Loucy (cell line): Measurements from ENCODE around the gene BMAL1.

Source experiments
- H2AFZ ChIP-seq: fragments of 200-600 bp; sonication (generic); 2 replicates; pipeline ENCODE4 v1.6.0; 2016; ENCODE audit warnings: antibody characterized with exemption, mild to moderate bottlenecking, low read length, moderate library complexity
- H3F3A ChIP-seq: fragments of 200-600 bp; 2 replicates; pipeline ENCODE4 v1.6.0; 2016; ENCODE audit warnings: antibody characterized with exemption, low read depth, mild to moderate bottlenecking
- H3K27me3 ChIP-seq: fragments of 200-600 bp; sonication (generic); 2 replicates; pipeline ENCODE4 v1.6.1; 2014; ENCODE audit warnings: low read length, mild to moderate bottlenecking; ENCODE audit not compliant: insufficient read depth, poor library complexity, severe bottlenecking
- H3K36me3 ChIP-seq: fragments of 200-600 bp; sonication (generic); 2 replicates; pipeline ENCODE4 v1.6.1; 2016; ENCODE audit warnings: low read length; ENCODE audit not compliant: insufficient read depth
- H3K4me1 ChIP-seq: fragments of 200-600 bp; sonication (generic); 2 replicates; pipeline ENCODE4 v1.5.1; 2014; ENCODE audit warnings: low read length, mild to moderate bottlenecking; ENCODE audit not compliant: insufficient read depth, poor library complexity, severe bottlenecking
- H3K4me2 ChIP-seq: fragments of 200-600 bp; sonication (generic); 2 replicates; pipeline ENCODE4 v1.6.0; 2014; ENCODE audit warnings: antibody characterized with exemption, low read length, low read depth, mild to moderate bottlenecking; ENCODE audit not compliant: poor library complexity, severe bottlenecking
- H3K4me3 ChIP-seq: fragments of 200-600 bp; sonication (generic); 2 replicates; pipeline ENCODE4 v1.5.1; 2014; ENCODE audit warnings: low read length, mild to moderate bottlenecking, mixed read lengths; ENCODE audit not compliant: poor library complexity, severe bottlenecking
- H3K79me2 ChIP-seq: fragments of 200-600 bp; sonication (generic); 2 replicates; pipeline ENCODE4 v1.6.1; 2014; ENCODE audit warnings: low read length; ENCODE audit not compliant: insufficient read depth
- H3K9ac ChIP-seq: fragments of 200-600 bp; sonication (generic); 2 replicates; pipeline ENCODE4 v1.6.0; 2014; ENCODE audit warnings: mild to moderate bottlenecking, low read depth, low read length, moderate library complexity; ENCODE audit not compliant: poor library complexity, severe bottlenecking
- H3K9me2 ChIP-seq: fragments of 200-600 bp; sonication (generic); replicated peaks from 2 replicates; pipeline ENCODE4 v1.6.1; 2016; ENCODE audit warnings: low read depth, low read length, mixed read lengths
- H3K9me3 ChIP-seq: fragments of 200-600 bp; sonication (generic); 2 replicates; pipeline ENCODE4 v1.6.1; 2014; ENCODE audit warnings: mild to moderate bottlenecking, antibody characterized with exemption, low read length, low read depth; ENCODE audit not compliant: insufficient read depth
- H4K20me1 ChIP-seq: fragments of 200-600 bp; sonication (generic); 2 replicates; pipeline ENCODE4 v1.6.0; 2014; ENCODE audit warnings: antibody characterized with exemption, low read length, mild to moderate bottlenecking; ENCODE audit not compliant: insufficient read depth, poor library complexity, severe bottlenecking
- CTCF ChIP-seq: fragments of 200-600 bp; sonication (generic); conservative IDR thresholded peaks from 2 replicates; pipeline ENCODE4 v1.5.1; 2014; ENCODE audit warnings: mild to moderate bottlenecking, antibody characterized with exemption, low read length
- EZH2phosphoT487 ChIP-seq: fragments of 200-600 bp; IDR thresholded peaks from 2 replicates; pipeline ENCODE4 v1.6.1; 2018; ENCODE audit warnings: antibody characterized with exemption, mild to moderate bottlenecking, moderate library complexity, borderline replicate concordance

Gene BMAL1

DNA sequence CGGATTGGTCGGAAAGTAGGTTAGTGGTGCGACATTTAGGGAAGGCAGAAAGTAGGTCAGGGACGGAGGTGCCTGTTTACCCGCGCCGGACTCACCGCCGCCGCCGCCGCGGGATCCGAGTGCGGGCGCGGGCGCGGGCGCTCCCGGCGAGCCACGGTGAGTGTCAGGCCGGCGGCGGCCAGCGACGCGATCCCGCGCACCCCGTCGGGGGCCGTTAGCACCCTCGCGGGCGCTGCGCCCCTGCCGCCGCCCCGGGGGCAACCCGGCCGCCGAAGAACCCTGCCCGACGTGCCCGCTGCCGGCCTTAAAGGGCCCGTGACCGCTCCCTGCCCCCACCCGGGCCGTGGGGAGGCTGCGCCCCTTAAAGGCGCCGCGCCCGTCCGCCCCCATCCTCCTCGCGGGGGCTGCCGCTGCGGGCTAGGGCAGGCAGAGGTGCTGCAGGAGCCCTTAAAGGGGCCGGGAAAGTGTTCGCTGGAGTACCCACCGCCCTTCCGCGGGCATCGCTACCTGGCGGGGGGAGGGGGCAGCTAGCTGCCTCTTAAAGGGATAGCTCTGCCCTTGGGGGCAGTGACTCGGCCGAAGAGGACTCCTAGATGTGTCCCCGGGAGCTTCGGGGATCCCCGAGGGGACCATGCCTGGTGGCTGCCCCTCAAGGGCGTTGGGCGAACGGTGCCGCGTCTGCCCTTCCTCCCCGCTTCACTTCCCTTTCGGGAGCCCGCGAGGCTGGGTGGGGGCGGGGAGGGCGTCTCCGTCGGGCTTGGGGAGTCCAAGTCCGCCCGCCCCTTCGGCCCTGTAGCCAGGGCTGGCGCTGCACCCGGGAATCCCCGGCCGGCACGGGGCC, at the start of gene BMAL1:
TSS of gene BMAL1 (plus strand) at position 23 of the 841 bp plus-strand sequence. CDS start 76,519 bp downstream, outside the sequence.
- no peaks in the 10 kb centered on the region for H3K36me3 ChIP-seq
- H3F3A ChIP-seq = no peaks in the 10 kb centered on the region
- H3K9ac ChIP-seq = no peak within 1 kb of the TSS
- H4K20me1 ChIP-seq = no peaks in the 10 kb centered on the region
- no peak within 1 kb of the TSS for H3K4me3 ChIP-seq
- H3K9me3 ChIP-seq = no peaks in the 10 kb centered on the region
- H3K79me2 ChIP-seq = no peaks in the 10 kb centered on the region
- no peaks in the 10 kb centered on the region for H3K27me3 ChIP-seq
- H3K4me1 ChIP-seq = no peaks in the 10 kb centered on the region
- H3K4me2 ChIP-seq = no peak within 1 kb of the TSS
- H2AFZ ChIP-seq = no peak within 1 kb of the TSS
- no peak for TF ChIP-seq EZH2phosphoT487
- TF ChIP-seq CTCF = no peak
- H3K9me2 ChIP-seq = no peaks in the 10 kb centered on the region

DNA sequence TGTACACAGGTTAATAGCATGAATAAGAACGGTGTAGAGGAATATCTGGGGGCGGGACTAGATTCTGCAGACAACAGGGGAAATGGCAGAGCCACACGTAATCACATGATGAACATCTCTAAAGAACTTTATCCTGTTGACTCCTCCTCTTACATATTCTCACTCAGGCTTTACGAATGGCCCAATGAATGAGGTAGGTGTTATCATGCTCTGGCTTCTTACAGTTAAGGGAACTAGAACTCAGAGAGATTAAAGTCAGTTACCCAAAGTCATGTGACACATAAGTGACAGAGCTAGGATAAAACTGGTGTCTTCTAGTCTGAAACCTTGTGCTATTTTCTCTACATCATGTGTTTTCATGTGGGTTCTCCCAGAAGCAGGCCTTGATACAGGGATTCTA, 49.0 kb upstream of the BMAL1 start:
- 0 out of 2 replicates have a peak overlapping the region, but pooled peaks have one; percentile 43 for H2AFZ ChIP-seq
- H3K4me1 ChIP-seq = no peaks in the 10 kb centered on the region
- no peaks in the 10 kb centered on the region for H3F3A ChIP-seq
- TF ChIP-seq CTCF = no peak
- no peak for TF ChIP-seq EZH2phosphoT487
- H4K20me1 ChIP-seq = no peaks in the 10 kb centered on the region
- no peaks in the 10 kb centered on the region for H3K36me3 ChIP-seq
- H3K79me2 ChIP-seq = no peaks in the 10 kb centered on the region
- no peak overlapping the region for H3K4me2 ChIP-seq
- H3K9ac ChIP-seq = no peak overlapping the region
- no peaks in the 10 kb centered on the region for H3K9me3 ChIP-seq
- H3K27me3 ChIP-seq = no peaks in the 10 kb centered on the region
- H3K4me3 ChIP-seq = no peak overlapping the region
- H3K9me2 ChIP-seq = no peaks in the 10 kb centered on the region

DNA sequence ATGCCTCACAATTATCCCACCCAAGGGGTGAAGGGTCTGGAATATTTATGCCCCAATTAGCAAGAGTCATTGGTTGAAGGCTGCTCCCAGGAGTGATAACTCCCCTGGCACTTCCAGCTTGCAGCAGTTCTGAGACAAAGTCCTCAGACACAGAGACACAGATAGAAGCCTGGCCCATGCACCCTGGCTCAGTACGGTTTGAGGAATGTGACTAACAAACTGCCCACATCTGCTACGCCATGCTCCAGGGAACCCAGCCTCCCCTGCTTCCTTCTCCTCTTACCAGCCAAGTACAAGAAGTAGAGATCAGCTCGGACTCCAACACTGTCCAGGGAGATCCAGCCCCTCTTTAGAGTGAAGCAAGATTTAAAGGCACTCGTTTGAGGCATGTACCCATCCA, 48.5 kb upstream of the BMAL1 start:
- no peaks in the 10 kb centered on the region for H3K4me1 ChIP-seq
- no peak overlapping the region for H3K4me3 ChIP-seq
- H3F3A ChIP-seq = no peaks in the 10 kb centered on the region
- H2AFZ ChIP-seq = no peak overlapping the region
- H3K9me3 ChIP-seq = no peaks in the 10 kb centered on the region
- no peak overlapping the region for H3K9ac ChIP-seq
- H4K20me1 ChIP-seq = no peaks in the 10 kb centered on the region
- H3K79me2 ChIP-seq = no peaks in the 10 kb centered on the region
- no peaks in the 10 kb centered on the region for H3K36me3 ChIP-seq
- no peaks in the 10 kb centered on the region for H3K9me2 ChIP-seq
- H3K27me3 ChIP-seq = no peaks in the 10 kb centered on the region
- H3K4me2 ChIP-seq = no peak overlapping the region
- TF ChIP-seq EZH2phosphoT487 = no peak
- no peak for TF ChIP-seq CTCF
